Activated naive CD4-positive, alpha-beta T cell treated with anti-CD3 and anti-CD28 coated beads, Interleukin-2, amount 50 U/mL, for 72 hours (primary cell): Measurements from ENCODE around the gene MAPK9. TPM values are rescaled to one million over a fixed set of nuclear protein-coding genes. Genes with fewer than 3 reads are reported as not detected.

ENCODE experiments used
- ATAC-seq, 2 donors: fragments of 150-1000 bp; cut with Tn5 transposase; 2 replicates each; pipeline ENCODE4 v1.10.0; 2021; ENCODE audit warnings: mild to moderate bottlenecking in 2 of 2, moderate library complexity in 2 of 2
- DNase-seq, 2 donors: peaks; one replicate each; pipeline ENCODE4 v3.0.0; 2021 to 2022; ENCODE audit warnings: low spot score in 2 of 2
- H3K27ac Mint-ChIP-seq, 2 donors: one replicate each; pipeline ENCODE4 v1.8.0; 2022; ENCODE audit warnings: mild to moderate bottlenecking in 2 of 2, mixed read lengths in 2 of 2
- H3K36me3 Mint-ChIP-seq, 2 donors: one replicate each; pipeline ENCODE4 v1.8.0; 2022; ENCODE audit warnings: mixed read lengths in 2 of 2
- H3K9me3 Mint-ChIP-seq, 2 donors: one replicate each; pipeline ENCODE4 v1.8.0; 2022; ENCODE audit warnings: mixed read lengths in 2 of 2
- total RNA-seq, 2 donors: library from RNA; stranded (reverse); gene quantifications; one replicate each; pipeline ENCODE4 v1.2.3, GENCODE V29; 2022

The MAPK9 gene
- total RNA-seq = 10 to 100 TPM; 32.3 to 35.9 TPM

DNA sequence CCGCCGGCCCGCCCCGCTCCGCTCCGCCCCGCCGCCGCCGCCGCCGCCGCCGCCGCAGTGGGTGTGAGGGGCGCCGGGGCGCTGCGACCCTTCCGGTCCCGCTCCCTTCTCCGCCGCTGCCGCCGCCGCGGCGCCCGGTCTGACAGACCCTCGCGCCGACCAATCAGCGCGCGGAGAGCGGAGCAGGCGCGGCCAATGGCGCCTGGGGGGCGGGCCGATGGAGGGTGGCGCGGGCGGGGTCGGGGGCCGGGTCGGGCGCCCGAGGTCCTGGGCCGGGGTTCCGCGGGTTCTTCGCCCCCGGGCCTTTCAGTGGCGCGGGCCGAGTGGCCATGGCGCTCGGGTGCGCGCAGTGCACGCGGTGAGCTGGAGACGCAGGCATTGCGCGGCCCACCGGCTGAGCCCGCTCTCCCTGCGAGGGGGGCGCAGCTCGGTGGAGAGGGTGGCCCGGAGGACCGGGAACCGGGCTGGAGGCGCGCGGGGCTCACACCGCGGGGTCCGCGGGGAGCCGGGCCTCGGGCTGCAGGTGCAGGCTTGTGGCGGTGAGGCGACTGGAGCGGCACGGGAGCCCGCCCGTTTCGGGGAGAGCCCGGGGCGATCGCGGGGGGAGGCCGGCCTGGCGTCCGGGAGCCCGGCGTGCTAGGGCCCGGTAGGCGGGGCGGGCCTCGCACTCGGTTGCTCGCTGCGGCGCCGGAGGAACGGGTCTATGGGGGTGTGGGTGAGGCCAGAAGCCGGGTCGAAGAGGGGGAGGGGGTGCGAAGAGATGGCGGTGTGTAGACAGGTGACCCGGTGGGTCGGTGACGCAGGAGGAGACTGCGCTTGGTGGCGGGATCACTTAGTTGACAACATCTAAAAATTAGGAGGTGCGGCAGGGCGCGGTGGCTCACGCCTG, at the start of gene MAPK9:
MAPK9 (minus strand) TSS at position 141 of the 889 bp plus-strand sequence. CDS start 11,522 bp downstream, outside the sequence.
- DNase-seq = peak; percentile 84 to 85
- Mint-ChIP-seq H3K36me3 (peaks cover 6% of the 10 kb centered on the region in 2 donors), H3K27ac (peak within 1 kb of the TSS; percentile 93 to 98), H3K9me3 (no peaks in the 10 kb centered on the region)
- peak; percentile 85 to 88 for ATAC-seq

- Mint-ChIP-seq H3K27ac (no peak overlapping the region), H3K36me3 (no peaks in the 10 kb centered on the region), H3K9me3 (no peaks in the 10 kb centered on the region)
- DNase-seq (no peak), ATAC-seq (no peak)
Measured at GRCh38 chr5:180341595-180341994, 49.7 kb upstream of the MAPK9 start.

DNA sequence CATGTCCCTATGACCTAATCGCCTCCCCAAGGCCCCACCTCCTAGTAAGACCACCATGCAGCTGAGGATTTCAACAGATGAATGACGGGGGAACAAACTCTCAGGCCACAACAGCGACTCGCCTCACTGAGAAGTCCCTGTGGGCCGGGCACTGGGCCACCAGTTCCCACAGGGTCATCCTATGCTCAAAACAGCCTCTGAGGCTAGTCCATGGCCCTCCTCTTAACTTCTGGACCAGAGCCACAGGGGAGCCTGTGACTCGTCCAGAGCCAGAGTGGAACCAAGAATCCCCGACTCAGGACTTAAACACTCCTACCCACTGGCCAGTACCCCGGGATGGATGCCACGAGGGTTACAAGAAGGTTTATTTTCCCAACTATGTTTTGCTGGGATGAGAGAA, 49.0 kb upstream of the MAPK9 start:
- no peak for ATAC-seq
- Mint-ChIP-seq H3K27ac (no peak overlapping the region), H3K36me3 (no peaks in the 10 kb centered on the region), H3K9me3 (no peaks in the 10 kb centered on the region)
- DNase-seq = no peak

- Mint-ChIP-seq H3K27ac (no peak overlapping the region), H3K36me3 (no peaks in the 10 kb centered on the region), H3K9me3 (no peaks in the 10 kb centered on the region)
Measured at GRCh38 chr5:180339583-180340183, 47.8 kb upstream of the MAPK9 start.

GRCh38 chr5:180338001-180338707, 46.3 kb upstream of the MAPK9 start:
- H3K9me3 Mint-ChIP-seq = no peaks in the 10 kb centered on the region

More at GRCh38 chr5:180339583-180340183, 47.8 kb upstream of the MAPK9 start:
- DNase-seq (no peak), ATAC-seq (no peak)

GRCh38 chr5:180336234-180337020, 44.5 kb upstream of the MAPK9 start:
- no peak overlapping the region for H3K27ac Mint-ChIP-seq
- no peaks in the 10 kb centered on the region for H3K9me3 Mint-ChIP-seq
- ATAC-seq (no peak), DNase-seq (no peak)
- no peaks in the 10 kb centered on the region for H3K36me3 Mint-ChIP-seq

More at GRCh38 chr5:180338001-180338707, 46.3 kb upstream of the MAPK9 start:
- DNase-seq (no peak), ATAC-seq (no peak)
- no peaks in the 10 kb centered on the region for H3K36me3 Mint-ChIP-seq
- H3K27ac Mint-ChIP-seq = no peak overlapping the region

- ATAC-seq = no peak
Measured at GRCh38 chr5:180335614-180336233, 43.8 kb upstream of the MAPK9 start.

DNA sequence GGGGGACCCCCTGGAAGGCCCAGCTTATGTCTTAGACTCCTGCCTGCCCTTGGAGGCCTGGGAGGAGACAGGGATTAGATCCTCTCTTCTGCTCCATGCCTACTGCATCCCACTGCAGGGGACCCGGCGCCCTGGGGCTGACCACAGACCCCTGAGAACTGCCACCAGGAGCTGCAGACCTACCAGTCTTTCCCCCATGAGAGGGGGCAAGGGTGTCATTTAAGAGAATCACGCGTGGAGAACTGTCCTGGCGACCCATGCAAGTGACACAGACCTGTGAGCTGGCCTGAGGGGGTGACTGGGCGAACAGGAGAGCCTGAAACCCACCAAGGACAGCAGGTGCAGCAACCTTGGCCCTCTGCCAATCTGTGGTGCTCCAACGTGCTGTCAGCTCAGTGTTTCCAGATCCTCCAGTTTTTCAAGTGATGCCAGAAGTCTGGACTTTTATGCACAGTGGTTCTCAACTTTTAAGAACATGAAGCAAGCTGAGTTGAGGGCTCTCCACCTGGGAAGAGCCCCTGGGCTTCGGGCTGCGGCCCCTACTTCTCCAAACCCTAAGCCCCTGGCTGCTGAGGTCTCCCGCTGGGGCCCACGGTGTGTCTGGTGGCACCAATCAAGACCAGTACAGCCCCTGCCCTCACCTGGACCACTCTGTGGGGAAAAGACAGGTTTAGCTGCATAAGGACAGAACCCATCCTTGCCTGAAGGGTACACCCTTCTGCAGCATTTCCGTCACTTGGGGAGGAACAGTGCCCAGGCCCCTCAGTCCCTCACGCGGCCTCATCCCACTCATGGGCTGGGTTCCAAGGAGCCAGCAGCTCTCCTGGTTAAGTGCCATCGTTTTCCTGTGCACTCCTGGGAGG, 43.1 kb upstream of the MAPK9 start:
- Mint-ChIP-seq H3K9me3 (no peaks in the 10 kb centered on the region), H3K36me3 (no peaks in the 10 kb centered on the region), H3K27ac (no peak overlapping the region)
- no peak for DNase-seq
- ATAC-seq = no peak

More at GRCh38 chr5:180335614-180336233, 43.8 kb upstream of the MAPK9 start:
- H3K27ac Mint-ChIP-seq = no peak overlapping the region
- H3K36me3 Mint-ChIP-seq = no peaks in the 10 kb centered on the region
- H3K9me3 Mint-ChIP-seq = no peaks in the 10 kb centered on the region
- DNase-seq = no peak

DNA sequence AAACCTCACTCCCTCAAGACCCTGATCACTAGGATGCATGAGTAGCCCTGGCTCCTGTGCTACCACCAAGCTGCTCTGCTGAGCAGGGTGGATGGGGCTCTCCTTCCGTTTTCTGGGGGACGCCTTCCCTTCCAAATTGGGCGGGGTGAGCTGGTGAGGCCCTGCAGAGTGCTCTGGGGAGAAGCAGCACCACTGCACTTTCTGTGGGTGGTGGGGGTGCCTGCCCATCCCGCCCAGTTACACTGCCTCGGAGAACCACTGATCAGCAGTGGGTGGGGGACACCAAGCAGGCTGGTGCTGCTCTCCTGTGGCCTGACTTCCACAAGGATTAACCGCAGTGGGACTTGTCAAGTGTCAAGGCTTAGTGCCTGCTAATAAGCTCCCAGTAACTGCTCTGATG, 42.3 kb upstream of the MAPK9 start:
- no peak overlapping the region for H3K27ac Mint-ChIP-seq
- no peaks in the 10 kb centered on the region for H3K36me3 Mint-ChIP-seq
- no peaks in the 10 kb centered on the region for H3K9me3 Mint-ChIP-seq
- DNase-seq = no peak
- ATAC-seq = no peak

DNA sequence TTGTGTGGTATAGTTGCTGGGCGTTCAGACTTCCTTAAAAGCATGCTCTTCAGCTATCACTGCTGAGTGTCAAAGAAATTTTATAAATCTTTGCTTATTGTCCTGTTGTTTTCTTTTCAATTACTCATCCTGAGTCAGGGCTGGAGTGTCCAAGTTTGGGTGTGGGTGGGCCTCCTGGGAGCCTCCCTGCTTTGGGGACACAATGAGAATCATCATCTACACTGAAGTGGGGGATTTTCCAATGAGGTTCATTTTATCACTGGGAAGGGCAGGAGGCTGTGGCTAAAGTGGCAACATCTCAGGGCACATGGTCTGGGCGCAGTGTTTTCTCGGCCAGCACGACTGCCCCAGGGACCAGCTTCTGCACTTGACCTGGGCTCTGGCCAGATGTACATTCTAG, 41.8 kb upstream of the MAPK9 start:
- Mint-ChIP-seq H3K27ac (no peak overlapping the region), H3K9me3 (no peaks in the 10 kb centered on the region), H3K36me3 (no peaks in the 10 kb centered on the region)
- no peak for ATAC-seq
- no peak for DNase-seq

GRCh38 chr5:180332861-180333260, 41.0 kb upstream of the MAPK9 start:
- no peak for ATAC-seq
- Mint-ChIP-seq H3K36me3 (no peaks in the 10 kb centered on the region), H3K9me3 (no peaks in the 10 kb centered on the region), H3K27ac (no peak overlapping the region)
- no peak for DNase-seq

DNA sequence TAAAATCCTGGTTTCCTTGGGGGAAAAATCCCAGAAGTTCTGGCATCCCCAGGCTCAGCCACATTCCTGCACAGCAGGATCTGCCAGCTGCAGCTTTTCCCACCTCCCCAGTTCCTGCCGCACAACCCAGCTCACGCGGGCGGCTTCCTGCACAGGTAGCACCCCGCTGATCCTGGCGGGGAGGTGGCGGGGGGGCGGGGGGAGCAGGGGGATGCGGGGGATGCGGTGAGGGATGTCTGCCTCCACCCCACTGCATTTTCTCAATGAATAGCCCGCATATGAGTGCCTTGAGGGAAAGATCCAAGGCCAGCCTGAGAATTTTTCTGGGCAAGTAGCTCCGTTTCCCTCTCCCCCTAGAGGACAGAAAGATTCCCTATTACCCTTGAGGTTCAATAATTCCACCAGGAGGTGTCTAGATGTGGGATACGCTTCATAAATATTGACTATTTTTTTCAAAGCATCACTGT, 40.2 kb upstream of the MAPK9 start:
- Mint-ChIP-seq H3K9me3 (no peaks in the 10 kb centered on the region), H3K27ac (no peak overlapping the region), H3K36me3 (no peaks in the 10 kb centered on the region)
- ATAC-seq (no peak), DNase-seq (no peak)

DNA sequence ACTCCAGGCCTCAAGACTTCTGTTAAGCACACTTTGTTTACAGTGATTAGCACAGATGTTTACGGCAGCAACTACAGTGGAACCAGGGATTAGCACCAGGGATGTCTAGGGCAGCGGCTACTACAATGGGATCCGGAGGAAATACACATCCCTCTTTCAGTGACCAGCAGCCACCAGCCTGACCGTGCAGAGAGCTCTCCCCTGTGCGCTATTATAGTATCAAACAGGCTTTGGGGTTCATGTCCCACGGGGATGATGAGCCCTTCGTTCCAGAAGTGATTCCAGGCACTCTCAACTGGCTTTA, 39.7 kb upstream of the MAPK9 start:
- H3K9me3 Mint-ChIP-seq = no peaks in the 10 kb centered on the region
- no peak overlapping the region for H3K27ac Mint-ChIP-seq
- H3K36me3 Mint-ChIP-seq = no peaks in the 10 kb centered on the region
- no peak for ATAC-seq
- DNase-seq = no peak

- DNase-seq (no peak), ATAC-seq (no peak)
- Mint-ChIP-seq H3K9me3 (no peaks in the 10 kb centered on the region), H3K27ac (no peak overlapping the region), H3K36me3 (no peaks in the 10 kb centered on the region)
Measured at GRCh38 chr5:180330810-180331646, 39.1 kb upstream of the MAPK9 start.

GRCh38 chr5:180330270-180330648, 38.4 kb upstream of the MAPK9 start:
- no peak for DNase-seq
- peak; percentile 12 to 32 for ATAC-seq
- Mint-ChIP-seq H3K9me3 (no peaks in the 10 kb centered on the region), H3K27ac (no peak overlapping the region), H3K36me3 (no peaks in the 10 kb centered on the region)
